Renal cortex interstitium (tissue), 11 donors: ENCODE measurements around the gene UGT1A4. TPM values are rescaled to one million over a fixed set of nuclear protein-coding genes. Genes with fewer than 3 reads are reported as not detected.
A peak's percentile ranks its signal among the peaks of the same experiment; 100 is the strongest.

Experiments used
- DNase-seq, 11 donors: peaks; one replicate each; pipeline ENCODE4 v3.0.0-alpha.2; 2013; ENCODE audit warnings: low read depth in 9 of 11, low spot score in 4 of 11; ENCODE audit errors: extremely low read depth in 1 of 11
- polyA plus RNA-seq, 3 donors: library from polyadenylated mRNA; unstranded; fragments of 120-200 nt; gene quantifications; one replicate each; pipeline ENCODE4 v1.2.1, GENCODE V29; 2013; ENCODE audit not compliant: insufficient read length in 3 of 3

UGT1A4 gene
- polyA plus RNA-seq, 3 donors: not detected

DNA sequence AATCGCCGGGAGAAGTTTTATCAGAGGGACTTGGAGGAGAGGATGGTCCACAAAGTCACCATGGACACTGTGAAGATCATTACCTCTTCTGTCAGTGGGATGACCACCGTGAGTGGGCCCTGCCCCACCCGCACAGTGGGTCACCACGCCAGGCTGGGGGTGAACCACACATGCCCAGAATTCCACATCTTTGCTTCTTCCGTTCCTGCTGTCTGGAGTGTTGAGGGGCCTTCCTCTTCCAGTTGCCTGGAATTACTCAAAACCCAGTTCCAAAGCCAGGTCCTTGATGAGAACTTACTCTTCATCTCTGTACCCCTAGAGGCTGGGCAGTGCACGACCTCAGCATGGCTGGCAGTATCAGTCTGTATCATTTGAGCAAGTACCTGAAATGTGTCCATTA lies 81.7 kb downstream of the UGT1A4 start:
- DNase-seq: no peak

DNA sequence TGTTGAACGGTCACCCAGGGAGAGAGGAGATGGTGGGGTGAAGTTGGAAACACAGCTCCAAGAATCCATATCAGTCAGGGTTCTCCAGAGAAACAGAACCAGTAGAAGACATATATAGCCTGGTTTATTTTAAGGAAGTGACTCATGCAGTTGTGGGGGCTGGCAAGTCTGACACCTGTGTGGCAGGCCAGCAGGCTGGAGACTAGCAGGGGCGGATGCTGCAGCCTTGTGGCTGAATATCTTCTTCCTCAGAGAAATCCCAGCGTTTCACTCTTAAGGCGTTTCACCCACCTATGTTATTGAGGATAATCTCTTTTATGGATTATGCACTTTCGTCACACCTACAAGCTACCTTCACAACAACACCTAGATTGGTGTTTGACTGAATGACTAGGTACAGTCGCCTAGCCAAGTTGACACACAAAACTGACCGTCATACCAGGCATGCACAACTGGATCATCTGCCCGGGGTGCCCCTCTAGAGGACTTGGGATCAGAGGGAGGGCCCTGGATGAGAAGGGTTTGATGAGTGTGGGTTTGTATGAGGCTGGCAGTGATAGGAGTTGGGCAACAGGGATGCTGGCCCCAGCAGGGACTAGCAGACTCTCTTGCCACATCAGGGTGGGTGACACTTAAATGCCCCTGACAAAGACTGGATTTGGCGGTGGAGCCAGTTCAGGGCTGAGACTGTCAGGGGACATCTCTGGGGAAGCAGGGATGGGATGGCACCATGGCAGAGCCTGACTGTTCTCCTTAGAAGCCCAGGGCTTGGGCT lies 83.0 kb downstream of the UGT1A4 start:
- no peak for DNase-seq

DNA sequence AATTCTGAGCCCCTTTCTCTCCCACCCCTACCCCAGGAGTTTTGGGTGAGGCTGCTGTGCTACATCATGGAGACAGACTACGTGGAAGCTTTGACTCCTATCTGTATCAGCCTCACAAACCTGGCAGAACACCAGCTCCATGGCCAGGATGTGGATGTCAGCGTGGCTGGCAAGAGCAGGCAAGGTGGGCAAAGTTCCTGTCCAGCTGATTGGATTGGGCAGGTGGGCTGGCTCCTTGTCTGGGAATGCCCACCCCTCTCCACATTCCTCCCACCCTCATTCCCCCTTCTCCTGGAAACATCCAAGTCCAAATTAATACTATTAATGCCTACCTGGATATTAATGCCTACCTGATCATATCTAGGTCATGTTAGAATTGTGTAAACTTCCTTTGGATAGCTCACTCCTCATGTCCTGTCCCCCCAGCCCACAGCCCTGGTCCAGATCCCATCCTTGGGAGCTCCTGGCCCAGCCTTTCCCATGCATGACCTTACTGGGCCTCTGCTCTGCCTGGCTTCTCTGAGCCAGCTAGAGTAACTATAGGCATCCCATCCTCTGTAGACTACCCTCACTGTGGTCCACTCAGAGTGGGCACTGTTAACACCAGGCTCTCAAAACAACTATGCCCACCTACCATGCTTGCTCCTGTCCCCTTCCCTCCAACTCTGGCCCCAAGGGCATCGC lies 83.7 kb downstream of the UGT1A4 start:
- no peak for DNase-seq

DNA sequence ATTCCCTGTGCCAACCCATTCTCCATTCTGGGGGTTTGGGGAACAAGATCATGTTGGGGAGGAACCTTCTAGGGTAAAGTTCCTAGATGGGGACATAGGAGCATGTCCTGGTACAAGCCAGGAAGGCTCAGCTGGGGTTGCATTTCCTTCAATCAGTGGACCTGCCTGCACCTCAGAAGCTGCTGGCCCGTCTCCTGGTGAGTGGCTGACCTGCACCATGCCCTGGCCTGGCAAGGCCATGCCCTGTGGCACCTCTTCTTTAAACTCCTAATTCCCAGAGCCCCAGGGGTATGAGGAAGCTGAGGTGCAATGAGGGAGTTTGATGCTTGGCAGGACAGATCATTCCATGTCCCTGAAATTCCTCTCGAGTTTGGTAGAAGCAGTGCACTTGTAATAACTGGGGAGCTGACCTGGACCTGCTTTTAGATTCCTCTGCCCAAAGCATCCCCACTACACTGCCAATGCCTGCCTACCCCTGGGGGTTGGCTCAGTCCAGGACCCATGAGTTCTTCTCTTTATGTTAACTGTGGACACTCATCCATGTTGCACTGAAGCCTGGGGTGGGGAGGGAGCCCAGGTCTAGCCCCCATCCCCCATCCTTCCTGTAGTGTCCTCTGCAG lies 84.9 kb downstream of the UGT1A4 start:
- DNase-seq: no peak

DNA sequence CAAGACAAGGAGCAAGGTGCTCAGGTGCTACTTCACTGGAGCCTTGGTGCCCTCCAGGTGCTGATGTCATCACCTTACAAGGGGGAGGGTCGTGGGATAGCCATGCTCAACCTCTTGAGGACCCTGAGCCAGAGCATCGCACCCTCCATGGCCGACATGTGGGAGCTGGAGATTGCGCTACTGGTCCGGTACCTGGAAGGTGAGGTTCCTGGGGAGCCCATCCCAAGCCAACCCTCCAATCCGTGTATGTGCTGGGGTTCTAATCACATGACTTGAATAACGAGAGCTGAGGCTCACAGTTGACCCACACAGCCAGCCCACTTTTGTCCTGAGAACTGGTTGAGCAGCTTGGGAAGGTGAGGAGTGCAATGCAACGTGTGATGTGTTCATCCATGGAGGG lies 85.5 kb downstream of the UGT1A4 start:
- no peak for DNase-seq

DNA sequence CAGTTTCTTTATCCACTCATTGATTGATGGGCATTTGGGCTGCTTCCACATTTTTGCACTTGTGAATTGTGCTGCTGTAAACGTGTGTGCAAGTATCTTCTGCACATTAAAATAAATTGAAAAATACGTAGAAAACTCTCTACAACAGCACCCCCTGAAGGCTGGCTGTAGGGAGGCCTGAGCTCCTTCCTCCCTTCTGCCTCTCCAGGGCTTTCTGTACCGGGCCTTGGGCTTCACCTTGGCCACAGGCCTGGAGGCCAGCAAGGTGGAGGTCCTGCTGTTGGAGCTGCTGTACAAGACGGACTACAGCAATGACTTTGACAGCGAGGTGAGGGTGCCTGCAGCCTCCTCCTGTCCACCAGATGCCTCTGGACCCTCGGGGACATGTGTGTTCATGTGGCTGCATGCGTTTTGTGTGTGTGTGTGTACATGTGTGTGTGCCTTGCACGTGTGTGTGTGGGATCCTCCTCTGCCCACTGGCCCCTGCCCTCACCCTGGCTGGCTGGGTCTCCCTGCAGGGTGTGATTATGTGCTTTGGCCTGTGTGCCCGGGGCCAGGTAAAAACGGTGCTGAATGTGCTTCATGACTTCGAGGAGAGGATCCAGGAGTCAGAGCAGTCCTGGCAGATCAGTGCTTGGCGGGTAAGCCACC lies 88.8 kb downstream of the UGT1A4 start:
- no peak for DNase-seq

DNA sequence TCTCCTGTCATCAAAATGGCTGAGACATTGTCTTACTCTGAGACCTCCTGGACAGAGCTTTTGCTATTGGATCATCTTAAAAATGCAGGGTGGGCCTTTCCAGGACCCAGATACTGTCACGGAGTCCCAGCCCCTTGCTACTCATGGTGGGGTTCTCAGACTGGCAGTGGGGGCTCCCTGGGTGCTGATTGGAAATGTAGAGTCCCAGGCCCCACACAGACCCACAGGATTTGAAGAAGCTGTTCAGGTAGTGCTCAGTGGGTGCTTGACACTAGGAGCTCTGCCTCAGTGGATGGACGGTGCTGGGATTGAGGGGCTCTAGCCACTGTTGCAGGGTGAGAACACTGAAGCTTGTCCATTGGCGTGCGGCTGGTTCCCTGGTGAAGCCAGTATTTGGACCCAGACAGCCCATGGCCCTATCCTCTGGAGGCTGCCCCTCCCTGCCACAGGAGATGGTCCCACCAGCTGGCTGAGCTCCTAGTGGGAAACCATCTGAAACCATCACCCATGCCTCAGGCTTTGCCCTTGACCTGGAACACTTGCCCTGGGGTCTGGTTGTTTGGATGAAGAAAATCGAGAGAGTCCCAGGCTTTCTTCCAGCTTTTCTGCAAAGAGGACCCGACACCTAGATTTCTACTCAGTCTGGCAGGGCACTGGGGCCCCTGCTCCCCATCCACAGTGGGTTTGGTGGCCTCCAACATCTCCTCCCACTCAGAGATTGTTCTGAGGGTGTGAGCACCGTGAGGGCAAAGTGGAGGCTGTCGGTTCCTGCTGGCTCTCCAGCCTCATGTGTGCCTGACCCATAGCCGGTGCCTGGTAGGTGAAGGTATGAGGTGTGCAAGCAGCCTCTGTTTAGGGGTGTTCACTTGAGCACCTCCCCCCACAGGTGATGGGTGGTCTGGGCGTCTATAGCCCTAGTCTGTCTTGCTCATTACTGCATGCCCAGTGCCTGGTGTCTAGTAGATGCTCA lies 89.7 kb downstream of the UGT1A4 start:
- no peak for DNase-seq

DNA sequence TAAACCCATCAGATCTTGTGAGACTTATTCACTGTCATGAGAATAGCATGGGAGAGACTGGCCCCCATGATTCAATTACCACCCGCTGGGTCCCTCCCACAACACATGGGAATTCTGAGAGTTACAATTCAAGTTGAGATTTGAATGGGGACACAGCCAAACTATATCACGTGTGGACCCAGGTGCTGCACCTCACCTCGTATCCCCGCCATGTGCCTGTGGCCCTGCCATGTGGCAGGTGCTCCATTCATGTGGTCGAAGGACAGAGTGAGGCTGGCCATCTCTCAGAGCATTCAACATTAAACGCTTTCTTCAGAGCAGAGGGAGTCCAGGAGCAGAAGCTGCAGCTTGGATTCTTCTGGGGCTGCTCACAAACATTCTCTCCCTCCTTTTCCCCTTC lies 91.8 kb downstream of the UGT1A4 start:
- no peak for DNase-seq

DNA sequence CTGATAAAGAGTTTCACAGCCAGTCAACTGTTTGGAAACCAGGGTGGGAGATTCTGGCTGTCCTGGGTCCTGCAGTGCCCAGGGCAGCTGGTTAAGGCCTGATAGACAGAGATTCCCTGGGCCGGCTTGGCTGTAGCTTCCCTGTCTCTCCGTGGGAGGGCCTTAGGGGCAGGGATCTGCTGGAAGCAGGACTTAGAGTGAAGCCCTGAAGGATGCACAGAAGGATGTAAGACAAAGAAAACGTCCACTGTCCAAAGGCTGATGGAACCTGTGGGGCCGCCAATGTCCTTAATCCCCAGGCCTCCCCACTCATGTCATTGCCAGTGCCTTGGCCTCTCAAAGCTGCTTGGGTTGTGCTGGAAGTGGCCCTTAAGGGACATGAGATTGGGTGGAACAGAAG lies 92.6 kb downstream of the UGT1A4 start:
- DNase-seq: no peak

DNA sequence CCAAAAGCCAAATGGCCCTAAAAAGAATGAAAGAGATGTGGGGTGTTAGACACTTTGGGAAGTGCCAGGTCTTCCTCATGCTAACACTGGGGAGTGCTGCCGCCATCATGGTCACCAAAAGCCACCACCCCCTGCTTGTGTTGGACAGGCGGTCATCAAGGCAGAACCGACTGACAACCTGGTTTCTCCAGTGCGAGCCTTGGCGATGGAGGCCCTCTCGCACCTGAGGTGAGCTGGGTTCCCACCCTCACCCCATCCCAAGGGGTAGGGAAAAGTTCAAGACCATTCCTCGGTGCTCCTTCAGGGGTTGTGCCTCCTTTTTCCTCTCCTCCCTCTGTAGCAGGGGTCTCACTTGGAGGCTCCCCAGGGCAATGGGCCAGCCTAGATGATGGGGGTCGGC lies 93.2 kb downstream of the UGT1A4 start:
- DNase-seq: no peak

DNA sequence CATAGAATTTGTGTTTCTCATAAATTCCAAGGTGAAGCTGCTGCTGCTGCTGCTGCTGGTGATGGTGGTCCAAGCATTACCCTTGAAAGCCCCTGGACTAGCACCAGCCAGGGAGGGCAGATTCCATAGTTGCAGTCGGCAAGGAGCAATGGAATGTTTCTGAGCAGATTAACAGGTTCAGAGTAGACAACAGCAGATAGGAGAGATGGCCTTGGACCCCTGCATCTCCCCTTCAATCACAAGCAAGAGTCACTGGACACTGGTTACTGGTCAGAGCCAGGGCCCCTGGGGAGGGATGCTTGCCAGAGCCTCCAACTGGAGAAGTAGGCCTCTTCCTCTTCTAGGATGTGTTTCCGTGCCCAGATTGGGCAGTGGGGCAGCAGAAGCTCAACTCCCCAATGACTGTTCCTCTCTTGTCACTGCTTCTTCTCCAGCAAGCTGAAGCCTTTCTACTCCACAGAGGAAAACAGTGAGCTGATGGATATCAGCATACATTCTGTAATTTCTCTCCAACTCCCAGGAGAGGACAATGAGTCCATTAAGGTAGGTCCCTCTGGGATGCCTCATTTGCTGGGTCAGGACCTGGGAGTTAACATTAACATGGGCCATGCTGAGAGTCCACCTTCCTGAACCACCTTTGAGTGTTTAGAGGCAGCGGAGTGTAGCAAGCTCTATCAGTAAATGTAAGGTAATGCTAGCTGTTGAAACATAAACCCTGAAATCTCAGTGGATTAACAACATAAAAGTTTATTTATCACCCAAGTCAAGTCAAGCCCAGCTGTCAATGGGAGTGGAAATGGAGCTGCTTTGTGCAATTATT lies 94.9 kb downstream of the UGT1A4 start:
- peak in 8 of 11 donors; percentile 13 to 51 (median 24) for DNase-seq

DNA sequence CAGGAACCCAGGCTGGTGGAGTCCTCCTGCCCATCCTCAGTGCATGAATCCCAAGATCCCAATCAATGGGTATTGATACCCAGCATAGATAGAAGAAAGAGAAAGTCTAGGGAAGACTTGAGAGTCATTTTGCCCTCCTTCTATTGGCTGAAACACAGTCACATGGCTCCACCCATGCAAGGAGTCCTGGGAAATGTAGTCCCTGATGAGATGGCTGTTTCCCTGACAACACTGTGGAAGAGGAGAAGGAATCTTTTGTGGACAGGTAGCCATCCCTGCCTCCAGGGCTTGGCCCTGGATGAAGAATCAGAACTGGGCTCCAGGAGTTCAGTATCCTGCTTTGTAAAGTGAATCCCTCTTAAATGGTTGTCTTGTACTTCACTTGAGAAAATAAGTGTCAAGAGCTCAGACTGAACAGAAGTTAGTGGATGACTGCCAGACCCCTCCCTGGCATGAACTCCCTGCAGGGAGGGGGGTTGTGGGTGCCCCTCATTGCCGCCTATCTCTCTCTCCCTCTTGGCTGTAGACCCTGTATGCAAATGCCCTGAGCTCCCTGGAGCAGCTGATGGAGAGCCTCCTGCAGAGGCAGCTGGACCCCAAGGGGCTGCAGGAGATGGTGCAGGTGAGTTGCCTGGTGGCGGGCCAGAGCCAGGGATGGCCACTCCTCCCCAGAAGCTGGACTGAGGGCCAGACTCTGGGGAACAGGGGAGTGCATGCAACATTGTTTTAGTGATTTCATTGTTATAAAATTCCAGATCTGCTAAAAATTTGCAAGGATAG lies 95.7 kb downstream of the UGT1A4 start:
- peak in 1 of 11 donors; percentile 17 for DNase-seq

DNA sequence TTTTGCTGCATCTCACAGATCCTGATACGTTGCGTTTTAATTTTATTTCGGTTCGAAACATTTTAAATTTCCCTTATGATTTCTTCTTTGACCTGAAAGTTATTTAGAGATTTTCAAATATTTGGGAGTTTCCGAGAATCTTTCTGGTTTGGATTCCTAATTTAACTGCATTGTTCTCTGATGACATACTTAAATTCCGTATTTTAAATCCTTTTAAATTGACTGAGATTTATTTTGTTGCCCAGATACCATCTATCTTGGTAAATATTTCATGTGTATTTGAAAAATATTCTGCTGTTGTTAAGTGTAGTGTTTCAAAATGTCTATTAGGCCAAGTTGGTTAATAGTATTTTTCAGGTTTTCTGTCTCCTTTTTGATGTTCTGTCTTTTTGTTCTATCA lies 97.3 kb downstream of the UGT1A4 start:
- no peak for DNase-seq

DNA sequence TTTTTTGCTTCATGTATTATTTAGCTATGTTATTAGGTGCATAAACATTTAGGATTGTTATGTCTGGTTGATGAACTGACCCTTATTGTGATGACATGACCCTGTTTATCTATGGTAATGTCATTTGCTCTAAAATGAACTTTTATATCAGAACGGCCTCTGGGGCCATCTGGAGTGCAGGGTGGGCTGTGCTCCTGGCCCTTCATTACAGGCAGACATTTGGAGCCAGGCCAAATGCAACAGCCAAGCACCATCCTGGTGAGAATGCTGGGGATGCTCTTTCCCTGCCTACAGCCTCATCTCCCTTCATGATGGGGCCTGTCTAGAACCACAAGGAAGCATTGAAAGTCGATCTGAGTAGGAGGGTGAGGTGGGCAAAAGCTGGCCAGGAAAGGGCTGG lies 97.8 kb downstream of the UGT1A4 start:
- DNase-seq: no peak

DNA sequence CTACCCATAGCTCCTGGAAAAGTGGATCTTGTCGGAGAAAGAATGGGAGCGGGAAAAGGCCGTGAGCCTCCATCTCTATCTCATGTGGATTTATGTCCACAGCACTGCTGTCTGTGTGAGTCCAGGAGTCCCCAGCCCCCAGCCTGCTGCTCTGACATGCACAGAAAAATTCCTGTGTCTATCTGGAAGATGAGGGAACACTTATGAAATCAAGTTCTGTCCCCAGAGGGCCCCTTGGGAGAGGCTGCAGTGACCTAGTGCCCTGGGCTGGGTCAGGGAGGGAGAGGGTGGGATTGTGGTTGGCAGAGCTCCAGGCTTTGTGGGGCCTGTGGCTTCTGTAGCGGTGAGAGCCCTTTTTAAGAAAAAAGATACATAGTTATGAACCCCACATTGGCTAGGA lies 98.2 kb downstream of the UGT1A4 start:
- no peak for DNase-seq

DNA sequence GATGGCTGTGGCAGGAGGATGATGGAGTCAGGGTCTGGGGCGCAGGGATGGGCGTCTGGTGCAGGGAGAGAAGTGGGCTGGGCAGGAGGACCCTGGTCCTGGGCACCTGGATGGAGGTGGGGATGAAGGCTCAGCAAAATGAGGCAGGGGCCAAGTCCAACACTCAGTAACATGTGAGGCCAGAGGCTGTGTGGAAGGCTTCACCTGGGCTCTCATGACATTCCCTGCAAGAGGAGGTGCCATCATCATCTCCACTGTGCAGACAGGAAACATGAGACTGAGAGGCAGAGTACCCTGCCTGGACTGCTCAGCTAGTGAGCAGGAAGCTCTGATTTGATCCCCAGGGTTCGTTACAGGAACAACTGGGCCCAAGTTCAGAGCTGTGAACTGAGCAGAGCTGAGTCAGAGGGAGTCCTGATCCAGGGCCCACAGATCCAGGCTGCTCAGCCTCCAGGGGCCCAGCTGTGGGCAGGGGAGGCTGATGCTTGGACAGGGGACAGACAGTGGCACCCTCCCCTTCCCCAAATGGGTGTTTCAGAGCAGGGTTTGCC lies 98.9 kb downstream of the UGT1A4 start:
- DNase-seq: no peak
